Mucosa of gallbladder (tissue), 1 donor: ENCODE data around the gene THBS3. TPM values are rescaled to one million over a fixed set of nuclear protein-coding genes. Genes with fewer than 3 reads are reported as not detected.
"Not testable (repeated sequence)": the region's sequence is repeated elsewhere in the genome, so short reads cannot be mapped to it uniquely, and the experiment has no call there.

ENCODE experiments used
- DNase-seq: peaks from one replicate; pipeline ENCODE4 v3.0.0-alpha.2; 2020; ENCODE audit warnings: low spot score
- total RNA-seq: library from RNA; stranded (reverse); gene quantifications from one replicate; pipeline ENCODE4 v1.2.1, GENCODE V29; 2021
- donor health status: DM: no; HTN: no; CAD: no.

The THBS3 gene
- total RNA-seq, 1 donor from 2014 or later: 43.1 TPM

GRCh38 chr1:155206891-155207805 is 549 bp downstream of the THBS3 start:
- peak; percentile 86 for DNase-seq

- no peak for DNase-seq
Measured at GRCh38 chr1:155205969-155206593, 1.6 kb downstream of the THBS3 start.

- DNase-seq: no peak
Measured at GRCh38 chr1:155205035-155205434, 2.7 kb downstream of the THBS3 start.

GRCh38 chr1:155202731-155203515 is 4.8 kb downstream of the THBS3 start:
- no peak for DNase-seq

GRCh38 chr1:155202198-155202597 is 5.5 kb downstream of the THBS3 start:
- DNase-seq: no peak

DNA sequence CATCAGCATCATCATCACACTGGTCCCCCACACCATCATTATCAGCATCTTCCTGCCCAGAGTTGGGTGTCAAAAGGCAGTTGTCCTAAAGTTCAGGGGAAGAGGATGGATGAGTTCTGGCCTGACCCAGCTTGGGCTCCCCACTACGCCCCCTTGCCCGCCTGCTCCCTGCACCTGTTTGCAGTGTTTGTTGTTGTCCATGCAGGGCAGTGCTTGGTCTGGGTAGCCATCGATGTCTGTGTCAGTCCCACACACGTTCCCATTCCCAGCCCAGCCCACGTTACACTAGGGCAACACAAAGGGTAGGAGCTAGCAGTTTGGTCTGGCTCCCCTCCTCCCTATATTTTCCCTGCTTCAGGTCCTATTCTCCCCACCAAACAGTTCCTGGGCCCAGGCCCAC is 6.8 kb downstream of the THBS3 start:
- DNase-seq: no peak

- no peak for DNase-seq
Measured at GRCh38 chr1:155199792-155200191, 7.9 kb downstream of the THBS3 start.

GRCh38 chr1:155198547-155198906 is 9.2 kb downstream of the THBS3 start:
- DNase-seq: no peak

DNA sequence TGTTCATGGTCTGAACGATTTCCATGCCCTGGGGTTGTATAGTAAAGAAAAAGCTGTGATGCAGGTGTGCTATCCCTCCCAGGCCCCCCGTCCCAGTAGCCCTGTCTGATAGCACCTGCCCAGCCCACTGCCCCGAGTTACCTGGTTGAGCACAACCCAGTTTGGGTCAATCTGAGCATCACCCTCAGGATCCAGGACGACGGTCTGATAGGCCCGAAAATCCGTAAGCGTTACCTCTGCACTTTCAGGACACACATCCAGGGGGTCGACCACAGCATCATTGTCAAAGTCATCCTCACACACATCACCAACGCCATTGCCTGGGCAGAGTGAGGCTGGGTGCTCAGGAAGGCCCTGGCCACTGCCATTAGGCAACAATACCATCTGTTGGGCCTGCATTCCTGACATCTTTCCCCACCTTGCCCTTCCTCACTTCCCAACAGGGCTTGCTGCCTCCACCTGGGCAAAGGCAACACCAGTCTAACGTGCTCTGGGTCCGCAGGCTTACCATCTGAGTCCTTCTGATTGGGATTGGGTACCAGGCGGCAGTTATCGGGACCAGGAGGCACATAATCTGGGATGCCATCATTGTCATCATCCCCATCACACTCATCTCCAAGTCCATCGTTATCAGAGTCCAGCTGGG is 9.7 kb downstream of the THBS3 start:
- DNase-seq: no peak

DNA sequence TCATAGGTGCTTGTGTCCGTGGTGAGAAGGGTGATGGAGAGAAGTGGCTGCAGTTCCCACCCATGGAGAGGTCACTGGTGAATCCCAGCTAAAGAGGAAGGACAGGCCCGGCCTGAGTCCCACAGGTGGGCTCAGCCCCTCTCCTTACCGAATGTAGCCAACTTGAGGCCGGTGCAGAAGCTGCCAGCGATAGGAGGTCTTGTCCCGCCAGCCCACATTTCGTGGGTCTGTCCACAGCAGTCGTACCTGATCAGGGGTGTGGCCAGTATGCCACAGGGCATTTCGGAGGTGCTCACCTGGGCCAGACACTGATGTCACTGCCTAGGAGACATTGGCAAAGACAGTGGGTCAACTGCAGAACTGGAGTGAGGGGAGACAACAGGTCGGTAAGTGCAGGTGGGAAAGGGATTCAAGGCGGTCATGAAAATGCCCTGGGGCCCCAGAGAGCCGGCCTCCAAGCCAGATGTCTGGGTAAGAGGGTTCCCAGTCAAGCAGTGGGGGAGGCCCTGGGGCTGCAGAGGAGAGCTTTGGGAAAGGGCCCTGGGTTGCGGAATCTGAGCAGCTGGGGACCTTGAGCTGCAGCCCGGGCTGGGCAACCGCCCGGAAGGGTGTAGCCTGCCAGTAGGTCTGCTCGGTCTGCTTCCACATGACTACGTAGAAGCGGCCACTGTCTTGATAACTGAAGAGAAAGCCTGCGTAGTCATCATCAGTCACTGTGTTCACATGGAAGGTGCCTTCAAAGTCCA is 10.6 kb downstream of the THBS3 start:
- no peak for DNase-seq

- no peak for DNase-seq
Measured at GRCh38 chr1:155196103-155196892, 11.4 kb downstream of the THBS3 start.

- DNase-seq: no peak
Measured at GRCh38 chr1:155195201-155196102, 12.2 kb downstream of the THBS3 start.

DNA sequence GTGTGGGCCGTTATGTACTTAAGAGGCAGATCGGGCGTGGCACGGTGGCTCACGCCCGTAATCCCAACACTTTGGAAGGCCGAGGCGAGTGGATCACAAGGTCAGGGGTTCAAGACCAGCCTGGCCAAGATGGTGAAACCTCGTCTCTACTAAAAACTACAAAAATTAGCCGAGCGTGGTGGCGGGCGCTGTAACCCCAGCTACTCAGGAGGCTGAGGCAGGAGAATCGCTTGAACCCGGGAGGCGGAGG is 13.8 kb downstream of the THBS3 start:
- not testable (repeated sequence) for DNase-seq

DNA sequence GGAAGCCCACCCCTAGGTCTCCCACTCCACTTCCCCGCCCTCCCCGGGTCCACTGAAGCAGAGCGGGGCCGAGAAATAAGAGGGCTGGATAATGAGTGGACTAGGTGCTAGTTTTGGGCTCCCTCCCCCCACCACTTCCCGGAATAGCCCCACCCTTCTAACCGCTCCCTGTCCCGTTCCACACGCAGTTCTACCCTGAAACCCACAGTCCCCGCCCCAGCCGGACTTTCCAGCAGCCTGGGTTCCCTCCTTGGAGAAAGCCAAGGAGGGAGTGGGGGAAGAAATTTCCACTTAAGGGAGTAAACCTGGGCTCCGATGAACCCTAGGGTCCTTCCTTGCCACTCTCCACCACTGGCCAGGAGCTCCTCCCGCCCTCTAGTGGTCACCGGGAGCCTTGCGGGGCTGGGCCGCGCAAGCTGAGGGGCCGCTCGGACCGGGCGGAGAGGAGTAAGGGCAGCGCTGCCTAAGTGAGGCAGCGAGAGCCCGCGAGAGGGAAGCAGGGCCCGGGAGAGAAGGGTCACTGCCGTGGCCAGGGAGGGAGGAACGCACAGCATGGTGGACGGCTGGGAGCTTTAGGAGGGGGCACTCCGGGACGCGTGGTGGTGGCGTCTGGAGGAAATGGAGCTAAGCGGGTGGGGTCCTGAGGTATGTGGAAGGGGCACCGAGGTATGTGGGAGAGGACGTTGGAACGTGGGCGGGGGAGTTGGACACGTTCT is 14.3 kb downstream of the THBS3 start:
- DNase-seq: peak; percentile 88

DNA sequence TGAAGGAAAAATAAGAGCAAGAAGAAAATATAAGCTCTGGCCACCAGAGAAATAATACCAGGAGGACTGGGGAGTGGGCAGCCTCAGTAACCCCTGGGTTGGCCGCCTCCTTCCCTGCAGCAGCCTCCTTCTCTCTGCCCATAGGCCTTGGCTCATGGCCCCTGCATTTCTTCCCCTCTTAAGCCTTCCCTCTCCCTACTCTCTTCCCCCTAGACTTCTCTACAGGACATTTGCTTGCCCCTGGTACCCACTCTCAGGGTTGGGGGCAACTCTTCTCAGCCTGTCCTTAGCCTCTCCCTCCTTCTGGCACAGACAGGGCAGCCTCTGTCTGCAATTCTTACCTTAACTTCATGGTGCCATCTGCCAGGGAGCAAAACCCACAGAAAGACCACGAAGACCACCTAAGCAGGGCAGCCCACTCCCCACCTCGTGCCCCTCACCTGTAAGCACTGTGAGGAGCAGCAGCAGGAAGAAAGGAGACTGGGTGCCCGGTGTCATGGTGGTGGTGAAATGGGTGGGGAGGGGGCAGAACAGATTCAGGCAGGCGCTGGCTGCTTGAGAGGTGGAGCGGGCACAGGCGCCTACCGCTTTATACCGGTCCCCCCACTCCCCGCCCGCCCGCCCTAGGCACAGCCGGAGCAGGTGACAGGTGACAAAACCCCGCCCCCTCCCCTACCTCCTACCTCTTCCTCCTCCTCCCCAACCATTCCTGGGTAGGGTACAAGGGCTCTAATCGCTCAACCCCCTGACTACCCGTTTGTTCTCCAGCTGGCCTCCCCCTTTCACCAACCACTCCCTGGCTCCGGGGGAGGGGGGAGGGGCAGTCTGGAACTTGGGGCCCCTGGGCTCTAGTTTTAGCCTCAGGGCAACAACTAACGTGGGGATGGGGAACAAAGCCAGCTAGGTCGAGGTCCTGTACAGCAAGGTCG is 15.1 kb downstream of the THBS3 start:
- peak; percentile 80 for DNase-seq

GRCh38 chr1:155191904-155192303 is 15.8 kb downstream of the THBS3 start:
- DNase-seq: no peak

GRCh38 chr1:155189926-155190325 is 17.8 kb downstream of the THBS3 start:
- DNase-seq: not testable (repeated sequence)

- DNase-seq: no peak
Measured at GRCh38 chr1:155188268-155188667, 19.4 kb downstream of the THBS3 start.
